ENCODE data around the gene NCBP3.

Gene NCBP3

DNA sequence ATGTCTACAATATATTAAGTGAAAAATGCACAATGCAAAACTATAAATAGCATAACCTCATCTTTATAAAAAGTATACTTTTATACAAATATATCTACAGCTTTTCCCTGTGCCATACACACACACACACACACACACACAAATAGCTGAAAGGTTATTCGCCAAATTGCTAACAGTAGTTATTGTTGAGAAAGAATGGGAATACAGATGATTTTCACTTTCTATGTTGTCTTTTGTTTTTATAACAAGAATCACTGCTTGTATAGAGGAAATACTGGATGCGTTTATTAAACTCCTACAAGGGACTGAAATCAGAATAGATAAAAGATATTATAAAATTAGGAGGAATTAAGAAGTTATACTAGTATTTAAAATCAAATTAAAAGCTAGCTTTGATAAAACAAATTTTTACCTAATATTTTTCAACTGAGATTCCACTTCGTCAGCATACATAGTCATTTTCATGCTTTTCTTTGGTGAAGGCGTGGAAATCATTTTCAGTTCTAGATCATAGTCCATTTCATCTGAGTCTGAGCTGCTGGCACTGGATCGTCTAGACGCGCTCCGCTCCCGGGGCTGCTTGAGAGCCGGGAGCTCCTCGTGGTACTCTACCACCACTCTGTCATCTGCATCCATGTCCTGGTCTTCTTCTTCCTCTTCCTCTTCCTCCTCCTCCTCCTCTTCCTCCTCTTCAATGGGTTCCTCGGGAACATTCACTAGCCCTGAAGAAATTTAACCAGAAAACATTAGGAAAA lies 28.0 kb downstream of the NCBP3 start:
- FAIRE-seq (no peak), DNase-seq (ENCODE audit: insufficient read length, low spot score) (no peak)
- TF ChIP-seq PAX5 (IDR thresholded peaks at IDR 0.05; ENCODE audit: insufficient read depth, low read length, severe bottlenecking) (no peak), SPI1 (IDR thresholded peaks at IDR 0.05; ENCODE audit: low read depth, low read length) (no peak), TAF1 (IDR thresholded peaks at IDR 0.05; ENCODE audit: low read depth, low read length) (no peak), POU2F2 (IDR thresholded peaks at IDR 0.05; ENCODE audit: low read depth, low read length) (no peak), POLR2AphosphoS5 (IDR thresholded peaks at IDR 0.05; ENCODE audit: low read depth, low read length) (no peak), POLR2A (IDR thresholded peaks at IDR 0.05; ENCODE audit: low read depth, low read length) (no peak)

DNA sequence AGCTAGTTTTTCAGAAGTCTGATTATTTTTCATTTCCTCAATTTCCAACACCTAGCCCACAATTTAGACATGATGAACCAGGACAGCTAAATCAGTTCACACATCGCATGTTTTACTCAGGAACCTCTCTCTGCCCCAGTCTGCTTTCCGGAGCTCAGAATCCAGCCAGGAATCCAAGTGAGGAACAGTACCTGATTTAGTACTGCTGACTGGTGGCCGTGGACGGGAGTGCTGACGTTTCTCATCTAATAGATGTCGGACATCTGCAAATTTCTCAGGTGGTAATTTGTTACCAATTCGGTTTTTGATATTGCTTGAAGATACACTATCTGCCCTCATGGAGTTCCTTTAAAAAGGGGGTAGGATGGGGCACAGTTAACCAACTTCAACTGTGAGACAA lies 30.1 kb downstream of the NCBP3 start:
- DNase-seq (ENCODE audit: insufficient read length, low spot score) = no peak
- no peak for FAIRE-seq
- no peak for TF ChIP-seq POLR2AphosphoS5 (IDR thresholded peaks at IDR 0.05; ENCODE audit: low read depth, low read length)
- no peak for TF ChIP-seq SPI1 (IDR thresholded peaks at IDR 0.05; ENCODE audit: low read depth, low read length)
- no peak for TF ChIP-seq POLR2A (IDR thresholded peaks at IDR 0.05; ENCODE audit: low read depth, low read length)
- no peak for TF ChIP-seq PAX5 (IDR thresholded peaks at IDR 0.05; ENCODE audit: insufficient read depth, low read length, severe bottlenecking)
- no peak for TF ChIP-seq TAF1 (IDR thresholded peaks at IDR 0.05; ENCODE audit: low read depth, low read length)
- no peak for TF ChIP-seq POU2F2 (IDR thresholded peaks at IDR 0.05; ENCODE audit: low read depth, low read length)

DNA sequence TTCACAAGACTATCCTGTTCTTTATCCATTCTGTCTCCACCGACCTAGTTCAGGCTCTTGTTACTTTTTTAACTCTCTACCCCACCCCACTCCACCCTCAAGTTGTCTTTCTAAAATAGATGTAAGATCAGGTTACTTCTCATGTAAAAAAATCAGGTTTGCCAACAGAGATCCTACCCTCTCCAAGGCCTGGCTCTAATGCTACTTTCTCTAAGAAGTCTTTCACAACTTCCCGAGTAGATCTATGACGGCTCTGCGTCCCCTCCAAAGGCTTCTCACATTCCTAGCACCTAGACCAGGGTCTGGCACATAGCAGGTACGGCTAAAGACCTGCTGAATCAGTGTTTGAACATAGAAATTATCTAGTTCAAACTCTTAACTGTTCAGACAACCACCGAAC lies 30.9 kb downstream of the NCBP3 start:
- FAIRE-seq = no peak
- DNase-seq (ENCODE audit: insufficient read length, low spot score) = no peak
- TF ChIP-seq TAF1 (IDR thresholded peaks at IDR 0.05; ENCODE audit: low read depth, low read length) = no peak
- TF ChIP-seq PAX5 (IDR thresholded peaks at IDR 0.05; ENCODE audit: insufficient read depth, low read length, severe bottlenecking) = no peak
- TF ChIP-seq POLR2AphosphoS5 (IDR thresholded peaks at IDR 0.05; ENCODE audit: low read depth, low read length) = no peak
- no peak for TF ChIP-seq POLR2A (IDR thresholded peaks at IDR 0.05; ENCODE audit: low read depth, low read length)
- TF ChIP-seq POU2F2 (IDR thresholded peaks at IDR 0.05; ENCODE audit: low read depth, low read length) = no peak
- TF ChIP-seq SPI1 (IDR thresholded peaks at IDR 0.05; ENCODE audit: low read depth, low read length) = no peak

DNA sequence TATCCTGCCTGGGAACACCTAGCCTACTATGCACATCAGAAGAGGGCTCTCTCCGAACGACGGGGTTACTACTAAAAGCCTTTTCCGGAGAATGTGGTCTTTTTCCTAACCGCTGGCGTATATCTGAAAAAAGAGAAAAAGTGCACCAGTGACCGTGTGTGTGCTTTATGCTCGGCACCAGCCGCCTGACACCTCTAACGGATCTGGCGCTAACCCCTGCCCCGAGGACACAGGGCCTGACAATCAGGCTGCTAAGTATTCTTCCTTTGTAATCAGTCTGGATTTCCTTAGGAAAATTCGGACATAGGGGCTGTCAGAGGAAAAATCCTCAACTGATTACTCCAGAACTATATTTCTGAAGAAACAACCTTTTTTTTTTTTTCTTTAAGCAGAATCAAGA lies 31.7 kb downstream of the NCBP3 start:
- TF ChIP-seq POLR2A (IDR thresholded peaks at IDR 0.05; ENCODE audit: low read depth, low read length) (no peak), TAF1 (IDR thresholded peaks at IDR 0.05; ENCODE audit: low read depth, low read length) (no peak), POLR2AphosphoS5 (IDR thresholded peaks at IDR 0.05; ENCODE audit: low read depth, low read length) (no peak)
- FAIRE-seq = no peak

DNA sequence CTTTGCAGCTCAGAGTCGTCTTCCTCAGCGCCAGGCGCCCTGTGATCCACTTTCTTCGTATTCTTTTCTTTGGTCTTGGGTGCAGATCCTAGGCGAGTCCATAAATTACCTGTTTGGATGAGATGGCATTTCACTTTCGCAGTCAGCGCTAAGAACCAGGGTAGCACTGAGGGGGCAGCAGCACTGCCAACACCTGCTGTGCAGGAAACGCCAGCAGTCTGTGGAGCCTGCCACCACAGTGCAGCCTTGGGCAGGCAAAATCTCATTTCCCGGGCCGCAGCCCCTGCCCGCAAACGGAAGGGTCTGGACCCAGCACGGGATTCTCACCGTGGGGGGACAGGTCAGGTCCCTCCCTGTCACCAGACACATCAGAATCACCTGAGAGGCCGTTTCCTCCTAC lies 32.9 kb downstream of the NCBP3 start:
- FAIRE-seq = no peak
- DNase-seq (ENCODE audit: insufficient read length, low spot score) = no peak
- no peak for TF ChIP-seq SPI1 (IDR thresholded peaks at IDR 0.05; ENCODE audit: low read depth, low read length)
- no peak for TF ChIP-seq PAX5 (IDR thresholded peaks at IDR 0.05; ENCODE audit: insufficient read depth, low read length, severe bottlenecking)
- TF ChIP-seq POLR2A (IDR thresholded peaks at IDR 0.05; ENCODE audit: low read depth, low read length) = no peak
- TF ChIP-seq POU2F2 (IDR thresholded peaks at IDR 0.05; ENCODE audit: low read depth, low read length) = no peak
- no peak for TF ChIP-seq POLR2AphosphoS5 (IDR thresholded peaks at IDR 0.05; ENCODE audit: low read depth, low read length)
- TF ChIP-seq TAF1 (IDR thresholded peaks at IDR 0.05; ENCODE audit: low read depth, low read length) = no peak

More for the DNA sequence above, 31.7 kb downstream of the NCBP3 start:
- DNase-seq (ENCODE audit: insufficient read length, low spot score) = no peak

DNA sequence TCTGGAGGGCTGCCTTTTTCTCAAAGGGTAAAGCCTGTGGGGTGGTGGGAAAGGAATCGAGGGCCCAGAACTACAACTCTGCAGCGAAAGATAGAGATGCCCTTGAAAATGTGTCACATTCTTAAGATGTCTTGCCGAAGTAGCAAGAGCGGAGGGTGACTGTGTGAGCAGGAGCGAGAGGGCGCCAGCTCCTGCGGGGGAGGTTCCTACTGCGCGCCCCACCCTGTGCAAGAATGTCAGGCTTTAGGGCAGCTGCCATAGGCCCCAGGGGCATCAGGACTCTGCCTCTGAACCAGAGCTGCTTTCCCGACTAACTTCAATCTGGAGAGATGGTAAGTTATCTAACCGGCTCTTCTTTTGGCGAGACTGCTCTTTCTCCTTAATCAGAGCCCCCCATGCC lies 33.3 kb downstream of the NCBP3 start:
- TF ChIP-seq PAX5 (IDR thresholded peaks at IDR 0.05; ENCODE audit: insufficient read depth, low read length, severe bottlenecking) (no peak), SPI1 (IDR thresholded peaks at IDR 0.05; ENCODE audit: low read depth, low read length) (no peak), POLR2AphosphoS5 (IDR thresholded peaks at IDR 0.05; ENCODE audit: low read depth, low read length) (no peak), POU2F2 (IDR thresholded peaks at IDR 0.05; ENCODE audit: low read depth, low read length) (no peak), TAF1 (IDR thresholded peaks at IDR 0.05; ENCODE audit: low read depth, low read length) (no peak), POLR2A (IDR thresholded peaks at IDR 0.05; ENCODE audit: low read depth, low read length) (no peak)
- FAIRE-seq (no peak), DNase-seq (ENCODE audit: insufficient read length, low spot score) (no peak)

DNA sequence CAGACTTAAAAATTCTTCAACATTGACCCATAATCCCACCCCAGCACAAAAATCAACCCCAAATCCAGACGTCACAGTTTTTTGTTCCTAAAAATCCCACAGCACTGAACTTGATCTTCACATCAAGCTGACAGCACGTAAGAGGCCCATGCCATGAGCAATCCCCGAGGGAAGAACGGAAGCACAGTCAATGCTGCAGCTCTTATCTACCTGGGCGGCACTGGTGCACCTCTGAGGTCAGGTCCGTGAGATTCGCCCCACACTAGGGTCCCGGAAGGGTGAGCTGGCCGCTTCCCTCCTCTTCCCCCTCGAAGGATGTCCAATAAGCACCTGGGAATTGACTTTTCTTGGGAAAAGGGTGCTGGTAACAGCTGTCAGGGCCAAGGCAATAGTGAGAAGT lies 33.8 kb downstream of the NCBP3 start:
- FAIRE-seq (no peak), DNase-seq (ENCODE audit: insufficient read length, low spot score) (no peak)
- TF ChIP-seq POU2F2 (IDR thresholded peaks at IDR 0.05; ENCODE audit: low read depth, low read length) = no peak
- TF ChIP-seq POLR2A (IDR thresholded peaks at IDR 0.05; ENCODE audit: low read depth, low read length) = no peak
- no peak for TF ChIP-seq SPI1 (IDR thresholded peaks at IDR 0.05; ENCODE audit: low read depth, low read length)
- no peak for TF ChIP-seq PAX5 (IDR thresholded peaks at IDR 0.05; ENCODE audit: insufficient read depth, low read length, severe bottlenecking)
- no peak for TF ChIP-seq POLR2AphosphoS5 (IDR thresholded peaks at IDR 0.05; ENCODE audit: low read depth, low read length)
- TF ChIP-seq TAF1 (IDR thresholded peaks at IDR 0.05; ENCODE audit: low read depth, low read length) = no peak

DNA sequence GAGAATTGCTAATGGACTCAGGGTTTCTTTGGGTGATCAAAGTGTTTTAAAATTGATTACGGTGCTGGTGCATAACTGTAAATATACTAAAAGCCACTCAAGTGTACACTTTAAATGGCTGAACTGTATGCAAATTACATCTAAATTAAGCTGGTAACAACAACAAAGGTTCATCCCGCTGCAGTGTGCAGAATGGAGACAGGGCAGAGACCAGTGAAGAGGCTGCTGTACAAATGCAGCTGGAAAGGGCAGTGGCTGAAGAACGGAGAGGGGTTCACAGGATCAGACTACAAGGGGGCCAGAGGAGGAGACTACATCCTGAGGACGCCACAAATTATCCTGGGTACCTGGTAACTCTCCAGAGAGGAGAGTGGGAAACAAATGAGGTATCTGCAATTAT lies 36.0 kb downstream of the NCBP3 start:
- peak; percentile 70 for FAIRE-seq
- no peak for DNase-seq (ENCODE audit: insufficient read length, low spot score)
- TF ChIP-seq POLR2A (IDR thresholded peaks at IDR 0.05; ENCODE audit: low read depth, low read length) (no peak), TAF1 (IDR thresholded peaks at IDR 0.05; ENCODE audit: low read depth, low read length) (no peak), POLR2AphosphoS5 (IDR thresholded peaks at IDR 0.05; ENCODE audit: low read depth, low read length) (no peak), POU2F2 (IDR thresholded peaks at IDR 0.05; ENCODE audit: low read depth, low read length) (no peak), PAX5 (IDR thresholded peaks at IDR 0.05; ENCODE audit: insufficient read depth, low read length, severe bottlenecking) (no peak), SPI1 (IDR thresholded peaks at IDR 0.05; ENCODE audit: low read depth, low read length) (no peak)

DNA sequence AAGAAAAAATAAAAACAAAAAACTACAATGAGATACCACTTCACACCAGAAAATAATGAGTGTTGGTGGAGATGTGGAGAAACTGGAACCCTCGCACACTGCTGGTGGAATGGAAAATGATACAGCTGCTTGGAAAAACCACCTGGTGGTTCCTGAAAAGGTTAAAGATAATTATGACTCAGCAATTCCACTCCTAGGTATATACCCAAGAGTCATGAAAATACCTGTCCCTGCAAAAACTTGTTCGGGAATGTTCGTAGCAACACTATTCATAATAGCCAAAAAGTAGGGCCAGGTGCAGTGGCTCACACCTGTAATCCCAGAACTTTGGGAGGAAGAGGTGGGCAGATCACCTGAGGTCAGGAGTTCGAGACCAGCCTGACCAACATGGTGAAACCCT lies 36.9 kb downstream of the NCBP3 start:
- no peak for FAIRE-seq
- no peak for DNase-seq (ENCODE audit: insufficient read length, low spot score)
- no peak for TF ChIP-seq POLR2AphosphoS5 (IDR thresholded peaks at IDR 0.05; ENCODE audit: low read depth, low read length)

DNA sequence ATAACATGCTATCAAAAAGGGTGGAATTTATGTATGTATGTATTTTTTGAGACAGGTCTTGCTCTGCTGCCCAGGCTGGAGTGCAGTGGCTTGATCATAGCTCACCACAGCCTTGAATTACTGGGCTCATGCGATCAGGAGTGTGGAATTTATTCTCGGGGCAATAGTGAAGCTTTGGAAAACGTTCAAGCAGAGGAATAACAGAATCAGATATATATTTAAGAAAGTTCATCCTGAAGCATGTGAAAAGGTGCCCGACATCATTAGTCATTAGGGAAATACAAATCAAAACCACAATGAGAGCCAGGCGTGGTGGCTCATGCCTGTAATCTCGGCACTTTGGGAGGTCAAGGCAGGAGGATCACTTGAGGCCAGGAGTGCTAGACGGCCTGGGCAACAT lies 37.3 kb downstream of the NCBP3 start:
- FAIRE-seq (no peak), DNase-seq (ENCODE audit: insufficient read length, low spot score) (no peak)
- TF ChIP-seq TAF1 (IDR thresholded peaks at IDR 0.05; ENCODE audit: low read depth, low read length) (no peak), POLR2A (IDR thresholded peaks at IDR 0.05; ENCODE audit: low read depth, low read length) (no peak), POLR2AphosphoS5 (IDR thresholded peaks at IDR 0.05; ENCODE audit: low read depth, low read length) (no peak), POU2F2 (IDR thresholded peaks at IDR 0.05; ENCODE audit: low read depth, low read length) (no peak), SPI1 (IDR thresholded peaks at IDR 0.05; ENCODE audit: low read depth, low read length) (no peak), PAX5 (IDR thresholded peaks at IDR 0.05; ENCODE audit: insufficient read depth, low read length, severe bottlenecking) (no peak)
